OCI-LY3 (cell line): Measurements from ENCODE around the gene GH1.

Source experiments
- H2AFZ ChIP-seq: fragments of 200-600, 300-600 bp; shearing (Covaris generic); 2 replicates; pipeline ENCODE4 v1.6.0; 2014; ENCODE audit warnings: antibody characterized with exemption, low read depth, low read length
- H3K27ac ChIP-seq: fragments of 200-600, 300-600 bp; sonication (generic); 2 replicates; pipeline ENCODE4 v1.5.1; 2014; ENCODE audit warnings: mild to moderate bottlenecking, low read length, moderate library complexity, mixed read lengths
- H3K27me3 ChIP-seq: fragments of 200-600, 300-600 bp; sonication (generic); 2 replicates; pipeline ENCODE4 v1.6.1; 2014; ENCODE audit warnings: low read depth, low read length, mixed read lengths
- H3K36me3 ChIP-seq: fragments of 200-600, 300-600 bp; sonication (generic); replicated peaks from 2 replicates; pipeline ENCODE3; 2014; ENCODE audit warnings: low read depth, low read length, mixed read lengths
- H3K4me1 ChIP-seq: fragments of 300-600, 200-600 bp; sonication (generic); 2 replicates; pipeline ENCODE4 v1.6.1; 2014; ENCODE audit warnings: low read length, mixed read lengths
- H3K4me2 ChIP-seq: fragments of 200-600, 300-600 bp; sonication (generic); 2 replicates; pipeline ENCODE4 v1.6.1; 2014; ENCODE audit warnings: low read length, mixed read lengths
- H3K4me3 ChIP-seq: fragments of 300-600, 200-600 bp; sonication (generic); 2 replicates; pipeline ENCODE4 v1.5.1; 2014; ENCODE audit warnings: antibody characterized with exemption, mild to moderate bottlenecking, low read length, moderate library complexity
- H3K79me2 ChIP-seq: fragments of 300-600, 200-600 bp; shearing (Covaris generic); 2 replicates; pipeline ENCODE4 v1.6.1; 2014; ENCODE audit warnings: mild to moderate bottlenecking, low read length, mixed read lengths
- H3K9ac ChIP-seq: fragments of 300-600, 200-600 bp; shearing (Covaris generic); 2 replicates; pipeline ENCODE4 v1.6.0; 2014; ENCODE audit warnings: mild to moderate bottlenecking, low read length, moderate library complexity
- H3K9me3 ChIP-seq: fragments of 200-600, 300-600 bp; shearing (Covaris generic); 2 replicates; pipeline ENCODE4 v1.6.1; 2014; ENCODE audit warnings: low read length, mixed read lengths; ENCODE audit not compliant: insufficient read depth
- H4K20me1 ChIP-seq: fragments of 200-600, 300-600 bp; sonication (generic); 2 replicates; pipeline ENCODE4 v1.6.1; 2016; ENCODE audit warnings: low read length, mixed read lengths; ENCODE audit not compliant: insufficient read depth
- CTCF ChIP-seq: fragments of 200-600, 300-600 bp; sonication (generic); IDR thresholded peaks from 2 replicates; pipeline ENCODE4 v1.5.1; 2014; ENCODE audit warnings: antibody characterized with exemption, low read length, low read depth
- EZH2phosphoT487 ChIP-seq: fragments of 200-600 bp; shearing (Covaris generic); IDR thresholded peaks from 2 replicates; pipeline ENCODE4 v1.6.1; 2018; ENCODE audit warnings: antibody characterized with exemption, mixed run types, low read depth

Gene GH1

GRCh38 chr17:63944736-63945499 lies 26.3 kb upstream of the GH1 start:
- Histone ChIP-seq H3K4me1 (peaks cover 20% of the 10 kb centered on the region), H3K4me2 (no peak overlapping the region)

GRCh38 chr17:63943745-63944144 lies 25.1 kb upstream of the GH1 start:
- no peaks in the 10 kb centered on the region for H3K9me3 ChIP-seq
- no peak overlapping the region for H3K27ac ChIP-seq
- no peak overlapping the region for H2AFZ ChIP-seq
- H3K4me1 ChIP-seq: peaks cover 20% of the 10 kb centered on the region
- no peak overlapping the region for H3K4me3 ChIP-seq
- H3K9ac ChIP-seq: no peak overlapping the region
- no peak overlapping the region for H3K4me2 ChIP-seq
- H3K79me2 ChIP-seq: no peaks in the 10 kb centered on the region
- no peaks in the 10 kb centered on the region for H4K20me1 ChIP-seq
- no peaks in the 10 kb centered on the region for H3K36me3 ChIP-seq
- no peak for TF ChIP-seq CTCF
- TF ChIP-seq EZH2phosphoT487: no peak
- no peaks in the 10 kb centered on the region for H3K27me3 ChIP-seq

More at GRCh38 chr17:63944736-63945499, 26.3 kb upstream of the GH1 start:
- Histone ChIP-seq H3K4me3 (no peak overlapping the region), H3K36me3 (no peaks in the 10 kb centered on the region), H3K27ac (no peak overlapping the region), H2AFZ (no peak overlapping the region), H4K20me1 (no peaks in the 10 kb centered on the region), H3K79me2 (no peaks in the 10 kb centered on the region), H3K27me3 (peaks cover 8% of the 10 kb centered on the region), H3K9me3 (no peaks in the 10 kb centered on the region), H3K9ac (no peak overlapping the region)
- TF ChIP-seq EZH2phosphoT487: no peak
- no peak for TF ChIP-seq CTCF

DNA sequence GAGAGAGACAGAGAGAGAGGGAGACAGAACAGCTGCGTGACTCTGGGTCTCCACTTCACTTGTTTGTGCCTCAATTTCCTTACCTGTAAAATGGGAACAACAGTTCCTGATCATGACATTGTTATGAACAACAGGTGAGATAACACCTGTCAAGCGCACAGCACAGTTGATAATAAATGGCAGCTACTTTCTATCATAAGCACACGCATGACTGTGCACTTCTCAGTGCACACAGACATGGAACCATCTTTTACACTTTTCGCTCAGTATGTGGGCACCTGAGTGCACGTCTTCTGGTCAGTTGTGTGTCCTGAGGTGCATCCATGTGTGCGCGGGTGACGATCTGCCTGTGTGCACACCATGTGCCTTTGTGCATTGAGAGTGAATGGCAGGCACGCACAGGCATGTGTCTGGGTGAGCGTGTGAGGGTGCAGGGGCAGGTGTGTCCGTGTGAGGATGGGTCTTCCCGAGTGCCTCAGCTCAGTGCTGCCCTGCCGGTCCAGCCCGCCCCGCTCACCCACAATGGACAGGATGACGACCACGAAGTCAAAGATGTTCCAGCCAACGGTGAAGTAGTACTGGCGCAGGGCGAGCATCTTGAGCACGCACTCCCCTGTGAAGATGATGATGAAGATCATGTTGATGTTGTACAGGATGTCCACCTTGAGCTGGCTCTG lies 23.8 kb upstream of the GH1 start:
- Histone ChIP-seq H3K27ac (no peak overlapping the region), H3K79me2 (no peaks in the 10 kb centered on the region), H3K36me3 (no peaks in the 10 kb centered on the region), H3K4me2 (no peak overlapping the region), H2AFZ (no peak overlapping the region), H3K27me3 (no peaks in the 10 kb centered on the region), H3K4me1 (peaks cover 20% of the 10 kb centered on the region), H4K20me1 (no peaks in the 10 kb centered on the region), H3K9me3 (no peaks in the 10 kb centered on the region), H3K9ac (no peak overlapping the region), H3K4me3 (no peak overlapping the region)
- TF ChIP-seq EZH2phosphoT487 (no peak), CTCF (no peak)

DNA sequence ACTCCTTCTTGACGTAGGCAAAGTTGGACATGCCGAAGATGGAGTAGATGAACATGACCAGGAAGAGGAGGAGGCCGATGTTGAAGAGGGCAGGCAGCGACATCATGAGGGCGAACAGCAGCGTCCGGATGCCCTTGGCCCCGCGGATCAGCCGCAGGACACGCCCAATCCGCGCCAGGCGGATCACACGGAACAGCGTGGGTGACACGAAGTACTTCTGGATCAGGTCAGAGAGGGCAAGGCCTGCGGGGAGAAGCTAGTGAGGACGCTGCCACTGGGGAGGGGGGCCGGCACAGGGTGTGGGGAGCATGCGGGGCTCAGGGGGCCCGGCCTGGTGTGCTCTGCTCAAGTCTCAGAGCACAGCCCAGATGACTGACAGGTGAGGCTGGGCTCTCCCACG lies 23.1 kb upstream of the GH1 start:
- Histone ChIP-seq H3K4me1 (peaks cover 20% of the 10 kb centered on the region), H3K9me3 (no peaks in the 10 kb centered on the region), H4K20me1 (no peaks in the 10 kb centered on the region), H3K27ac (no peak overlapping the region), H3K79me2 (no peaks in the 10 kb centered on the region), H3K4me3 (no peak overlapping the region), H3K4me2 (no peak overlapping the region), H3K9ac (no peak overlapping the region), H3K27me3 (no peaks in the 10 kb centered on the region), H3K36me3 (no peaks in the 10 kb centered on the region), H2AFZ (no peak overlapping the region)
- TF ChIP-seq CTCF (no peak), EZH2phosphoT487 (no peak)
